Measurements from ENCODE around the gene CELF2. TPM values are rescaled to one million over a fixed set of nuclear protein-coding genes. Genes with fewer than 3 reads are reported as not detected.

CELF2 gene
- total RNA-seq, 4 donors from 2014 or later: 8.7 to 28.6 (median 22.9) TPM

DNA sequence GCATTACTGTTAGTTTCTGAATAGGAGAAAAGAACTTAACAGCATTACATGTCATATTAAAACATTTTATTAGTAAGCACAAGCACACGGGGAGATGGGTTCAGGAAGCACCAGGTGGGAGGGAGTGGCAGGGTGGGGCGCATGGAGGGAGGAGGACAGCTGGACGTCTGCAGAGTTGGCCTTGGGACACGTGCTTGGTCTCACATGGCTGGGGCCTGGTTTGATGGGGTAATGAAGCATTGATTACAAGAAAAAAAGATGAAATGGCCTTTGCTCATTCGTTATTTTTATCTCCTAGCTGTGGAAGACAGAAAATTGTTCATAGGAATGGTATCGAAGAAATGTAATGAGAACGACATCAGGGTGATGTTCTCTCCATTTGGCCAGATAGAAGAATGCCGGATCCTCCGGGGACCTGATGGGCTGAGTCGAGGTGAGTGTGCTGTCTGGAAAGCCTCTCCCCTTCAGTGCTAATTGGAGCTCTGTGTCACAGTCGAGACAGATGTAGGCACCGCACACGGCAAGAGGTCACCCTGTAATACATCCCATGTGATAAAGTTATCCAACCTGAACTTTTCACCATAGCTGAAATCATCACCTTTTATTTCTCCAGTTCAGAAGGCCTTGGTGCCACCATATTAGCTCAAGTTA lies 239.9 kb downstream of the CELF2 start:
- DNase-seq (ENCODE audit: low spot score in 2 of 2): no peak
- Histone ChIP-seq H3K27ac (no peak overlapping the region), H3K4me3 (no peak overlapping the region), H3K36me3 (peaks cover 28% of the 10 kb centered on the region), H3K4me1 (no peaks in the 10 kb centered on the region), H3K27me3 (no peaks in the 10 kb centered on the region), H3K9me3 (no peaks in the 10 kb centered on the region)
- TF ChIP-seq POLR2AphosphoS5 (IDR thresholded peaks at IDR 0.05): no peak
- TF ChIP-seq EP300 (IDR thresholded peaks at IDR 0.05): no peak
- no peak for TF ChIP-seq POLR2A (IDR thresholded peaks at IDR 0.05)
- TF ChIP-seq, protein P1, sequence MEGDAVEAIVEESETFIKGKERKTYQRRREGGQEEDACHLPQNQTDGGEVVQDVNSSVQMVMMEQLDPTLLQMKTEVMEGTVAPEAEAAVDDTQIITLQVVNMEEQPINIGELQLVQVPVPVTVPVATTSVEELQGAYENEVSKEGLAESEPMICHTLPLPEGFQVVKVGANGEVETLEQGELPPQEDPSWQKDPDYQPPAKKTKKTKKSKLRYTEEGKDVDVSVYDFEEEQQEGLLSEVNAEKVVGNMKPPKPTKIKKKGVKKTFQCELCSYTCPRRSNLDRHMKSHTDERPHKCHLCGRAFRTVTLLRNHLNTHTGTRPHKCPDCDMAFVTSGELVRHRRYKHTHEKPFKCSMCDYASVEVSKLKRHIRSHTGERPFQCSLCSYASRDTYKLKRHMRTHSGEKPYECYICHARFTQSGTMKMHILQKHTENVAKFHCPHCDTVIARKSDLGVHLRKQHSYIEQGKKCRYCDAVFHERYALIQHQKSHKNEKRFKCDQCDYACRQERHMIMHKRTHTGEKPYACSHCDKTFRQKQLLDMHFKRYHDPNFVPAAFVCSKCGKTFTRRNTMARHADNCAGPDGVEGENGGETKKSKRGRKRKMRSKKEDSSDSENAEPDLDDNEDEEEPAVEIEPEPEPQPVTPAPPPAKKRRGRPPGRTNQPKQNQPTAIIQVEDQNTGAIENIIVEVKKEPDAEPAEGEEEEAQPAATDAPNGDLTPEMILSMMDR (IDR thresholded peaks at IDR 0.05): no peak
- 83% methylated on average over 13 of the region's 13 CpGs for WGBS

DNA sequence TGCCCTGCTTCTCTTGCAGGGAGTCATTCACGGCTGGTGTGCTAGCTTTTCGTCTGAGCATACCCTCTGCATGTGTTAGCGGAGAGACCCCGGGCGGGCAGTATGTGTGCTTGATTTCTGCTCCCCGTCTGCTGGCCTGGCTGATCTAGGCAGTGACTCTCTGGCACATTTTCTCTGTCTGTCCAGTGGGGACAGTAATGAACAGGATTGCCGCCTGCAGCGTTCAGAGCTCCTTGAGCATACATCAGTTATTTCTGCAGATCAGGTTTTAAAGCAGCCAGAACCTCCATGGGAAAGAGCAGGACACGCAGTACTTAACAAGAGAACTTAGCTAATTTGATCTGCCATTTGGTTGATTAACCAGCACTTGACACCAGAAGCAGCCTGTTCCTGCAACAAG lies 242.5 kb downstream of the CELF2 start:
- no peaks in the 10 kb centered on the region for H3K27me3 ChIP-seq
- 84% methylated on average over 9 of the region's 9 CpGs for WGBS
- TF ChIP-seq, protein P1 (IDR thresholded peaks at IDR 0.05): no peak
- no peak for TF ChIP-seq POLR2A (IDR thresholded peaks at IDR 0.05)
- TF ChIP-seq EP300 (IDR thresholded peaks at IDR 0.05): no peak
- no peak for TF ChIP-seq POLR2AphosphoS5 (IDR thresholded peaks at IDR 0.05)
- no peaks in the 10 kb centered on the region for H3K9me3 ChIP-seq
- DNase-seq (ENCODE audit: low spot score in 2 of 2): no peak
- no peak overlapping the region for H3K4me3 ChIP-seq
- no peak overlapping the region for H3K27ac ChIP-seq
- H3K4me1 ChIP-seq: peaks cover 3% of the 10 kb centered on the region
- peaks cover 26% of the 10 kb centered on the region for H3K36me3 ChIP-seq

DNA sequence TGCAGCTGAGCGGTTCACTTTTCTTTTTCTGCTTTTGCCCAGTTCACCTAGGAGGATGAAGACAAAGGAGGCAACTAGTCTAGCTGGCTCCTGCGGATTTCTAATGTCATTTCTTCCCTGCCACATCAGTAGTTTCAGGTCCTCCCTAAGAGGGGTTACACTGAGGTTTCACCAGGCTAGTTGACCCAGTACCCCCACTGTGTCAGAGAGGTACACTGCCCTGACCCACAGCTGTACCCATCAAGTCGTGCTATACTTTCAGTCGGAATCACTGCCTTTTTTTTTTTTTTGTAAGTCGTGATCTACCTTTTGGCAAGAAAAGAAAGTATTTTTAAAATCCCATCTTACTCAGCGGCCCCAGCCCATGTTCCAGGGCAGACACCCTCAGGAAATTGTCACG lies 243.5 kb downstream of the CELF2 start:
- 71% methylated on average over 7 of the region's 7 CpGs for WGBS
- no peak overlapping the region for H3K4me3 ChIP-seq
- H3K27ac ChIP-seq: no peak overlapping the region
- no peaks in the 10 kb centered on the region for H3K9me3 ChIP-seq
- peaks cover 3% of the 10 kb centered on the region for H3K4me1 ChIP-seq
- H3K27me3 ChIP-seq: no peaks in the 10 kb centered on the region
- TF ChIP-seq, protein P1 (IDR thresholded peaks at IDR 0.05): no peak
- no peak for TF ChIP-seq POLR2A (IDR thresholded peaks at IDR 0.05)
- TF ChIP-seq POLR2AphosphoS5 (IDR thresholded peaks at IDR 0.05): no peak
- TF ChIP-seq EP300 (IDR thresholded peaks at IDR 0.05): no peak
- DNase-seq (ENCODE audit: low spot score in 2 of 2): no peak
- H3K36me3 ChIP-seq: peaks cover 21% of the 10 kb centered on the region

DNA sequence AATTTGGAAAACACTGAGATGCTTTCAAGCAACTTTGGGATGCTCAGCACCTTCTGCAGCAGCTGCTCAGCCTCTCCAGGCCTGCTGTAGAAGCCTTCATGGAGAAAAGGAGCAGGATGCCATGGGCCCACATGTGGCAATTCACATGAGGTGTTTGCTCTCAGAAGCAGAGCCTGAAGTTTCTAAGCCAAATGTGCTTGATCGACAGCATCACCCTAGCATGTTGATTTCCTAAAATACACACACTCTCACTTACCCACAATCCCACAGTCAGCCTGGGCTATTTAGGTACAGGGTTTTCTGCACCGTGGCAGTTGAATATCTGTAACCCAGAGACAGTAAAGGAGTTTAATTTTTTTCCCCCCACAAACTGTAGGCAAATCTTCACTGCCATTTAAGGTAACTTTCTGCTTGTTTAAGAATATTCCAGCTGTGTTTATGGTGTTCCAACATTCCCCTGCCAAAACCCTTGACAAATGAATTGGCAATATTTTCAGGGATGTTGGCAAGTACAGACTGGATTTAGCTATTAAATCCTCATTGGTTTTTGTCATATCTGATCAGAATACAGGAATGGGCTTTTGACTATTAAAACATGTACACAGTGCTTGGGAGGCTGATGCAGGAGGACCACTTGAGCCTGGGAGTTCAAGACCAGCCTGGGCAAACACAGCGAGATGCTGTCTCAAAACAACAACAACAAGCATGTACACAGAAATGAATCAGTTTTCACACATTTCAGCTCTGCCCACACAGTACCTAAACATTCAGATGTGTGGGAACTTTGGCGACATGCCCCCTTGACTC lies 244.2 kb downstream of the CELF2 start:
- no peaks in the 10 kb centered on the region for H3K27me3 ChIP-seq

More for the DNA sequence above, 244.2 kb downstream of the CELF2 start:
- Histone ChIP-seq H3K4me1 (peaks cover 3% of the 10 kb centered on the region), H3K9me3 (no peaks in the 10 kb centered on the region), H3K36me3 (peaks cover 21% of the 10 kb centered on the region), H3K4me3 (no peak overlapping the region), H3K27ac (no peak overlapping the region)
- TF ChIP-seq, protein P1 (IDR thresholded peaks at IDR 0.05): no peak
- no peak for TF ChIP-seq EP300 (IDR thresholded peaks at IDR 0.05)
- no peak for TF ChIP-seq POLR2AphosphoS5 (IDR thresholded peaks at IDR 0.05)
- no peak for TF ChIP-seq POLR2A (IDR thresholded peaks at IDR 0.05)
- 63% methylated on average over 4 of the region's 4 CpGs for WGBS
- no peak for DNase-seq (ENCODE audit: low spot score in 2 of 2)

All from suprapubic skin (tissue), 4 donors.